Memory B cell (primary cell): ENCODE data around the gene USP17L12.
"Not testable (repeated sequence)": the region's sequence is repeated elsewhere in the genome, so short reads cannot be mapped to it uniquely, and the experiment has no call there.

Experiments used
- ATAC-seq: fragments of 150-1000 bp; cut with Tn5 transposase; 2 replicates; pipeline ENCODE4 v1.10.0; 2021; ENCODE audit warnings: low read depth, mild to moderate bottlenecking, moderate library complexity
- DNase-seq, 2 donors: peaks; one replicate each; pipeline ENCODE4 v3.0.0; 2022; ENCODE audit warnings: low spot score in 2 of 2
- H3K27ac Mint-ChIP-seq: one replicate; pipeline ENCODE4 v1.8.0; 2022; ENCODE audit warnings: mild to moderate bottlenecking, moderate library complexity, mixed read lengths
- H3K27me3 Mint-ChIP-seq: one replicate; pipeline ENCODE4 v1.8.0; 2022; ENCODE audit warnings: mixed read lengths
- H3K36me3 Mint-ChIP-seq: one replicate; pipeline ENCODE4 v1.8.0; 2022; ENCODE audit warnings: mild to moderate bottlenecking, mixed read lengths
- H3K4me1 Mint-ChIP-seq: one replicate; pipeline ENCODE4 v1.8.0; 2022; ENCODE audit warnings: mixed read lengths
- H3K4me3 Mint-ChIP-seq: one replicate; pipeline ENCODE4 v1.8.0; 2022; ENCODE audit warnings: mild to moderate bottlenecking, moderate library complexity, mixed read lengths
- H3K9me3 Mint-ChIP-seq: one replicate; pipeline ENCODE4 v1.8.0; 2022; ENCODE audit warnings: mixed read lengths

Gene USP17L12, protein sequence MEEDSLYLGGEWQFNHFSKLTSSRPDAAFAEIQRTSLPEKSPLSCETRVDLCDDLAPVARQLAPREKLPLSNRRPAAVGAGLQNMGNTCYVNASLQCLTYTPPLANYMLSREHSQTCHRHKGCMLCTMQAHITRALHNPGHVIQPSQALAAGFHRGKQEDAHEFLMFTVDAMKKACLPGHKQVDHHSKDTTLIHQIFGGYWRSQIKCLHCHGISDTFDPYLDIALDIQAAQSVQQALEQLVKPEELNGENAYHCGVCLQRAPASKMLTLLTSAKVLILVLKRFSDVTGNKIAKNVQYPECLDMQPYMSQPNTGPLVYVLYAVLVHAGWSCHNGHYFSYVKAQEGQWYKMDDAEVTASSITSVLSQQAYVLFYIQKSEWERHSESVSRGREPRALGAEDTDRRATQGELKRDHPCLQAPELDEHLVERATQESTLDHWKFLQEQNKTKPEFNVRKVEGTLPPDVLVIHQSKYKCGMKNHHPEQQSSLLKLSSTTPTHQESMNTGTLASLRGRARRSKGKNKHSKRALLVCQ

DNA sequence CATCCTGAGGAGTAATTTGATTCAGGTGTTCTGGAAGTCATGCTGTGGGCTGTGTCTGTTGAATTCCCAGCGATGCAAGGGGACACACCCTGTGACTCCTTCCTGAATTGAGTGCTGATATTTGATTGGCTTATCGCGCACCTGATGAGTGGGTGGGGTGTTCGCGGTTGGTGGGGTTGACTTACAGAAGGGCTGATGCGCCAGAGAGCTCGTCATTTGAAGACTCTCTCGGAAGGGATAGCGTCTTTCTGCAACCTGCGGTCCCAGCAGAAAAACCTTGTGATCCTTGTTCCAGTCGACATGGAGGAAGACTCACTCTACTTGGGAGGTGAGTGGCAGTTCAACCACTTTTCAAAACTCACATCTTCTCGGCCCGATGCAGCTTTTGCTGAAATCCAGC lies at the start of gene USP17L12:
Gene USP17L12, plus strand, starts transcription at position 301 of the 400 bp plus-strand sequence. Its CDS starts 0 bp downstream, at position 301.
- H3K9me3 Mint-ChIP-seq, H3K4me1 Mint-ChIP-seq, DNase-seq, H3K4me3 Mint-ChIP-seq, H3K27me3 Mint-ChIP-seq, H3K27ac Mint-ChIP-seq, ATAC-seq, H3K36me3 Mint-ChIP-seq: not testable (repeated sequence)

DNA sequence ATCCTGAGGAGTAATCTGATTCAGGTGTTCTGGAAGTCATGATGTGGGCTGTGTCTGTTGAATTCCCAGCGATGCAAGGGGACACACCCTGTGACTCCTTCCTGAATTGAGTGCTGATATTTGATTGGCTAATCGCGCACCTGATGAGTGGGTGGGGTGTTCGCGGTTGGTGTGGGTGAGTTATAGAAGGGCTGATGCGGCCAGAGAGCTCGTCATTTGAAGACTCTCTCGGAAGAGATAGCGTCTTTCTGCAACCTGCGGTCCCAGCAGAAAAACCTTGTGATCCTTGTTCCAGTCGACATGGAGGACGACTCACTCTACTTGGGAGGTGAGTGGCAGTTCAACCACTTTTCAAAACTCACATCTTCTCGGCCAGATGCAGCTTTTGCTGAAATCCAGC lies 9.6 kb upstream of the USP17L12 start, which contains the start of gene USP17L10:
Gene USP17L10, plus strand, starts transcription at position 301 of the 400 bp plus-strand sequence. Its CDS starts 0 bp downstream, at position 301.
- not testable (repeated sequence) for H3K9me3 Mint-ChIP-seq, H3K36me3 Mint-ChIP-seq, H3K4me3 Mint-ChIP-seq, H3K27ac Mint-ChIP-seq, H3K27me3 Mint-ChIP-seq, ATAC-seq, DNase-seq, H3K4me1 Mint-ChIP-seq

DNA sequence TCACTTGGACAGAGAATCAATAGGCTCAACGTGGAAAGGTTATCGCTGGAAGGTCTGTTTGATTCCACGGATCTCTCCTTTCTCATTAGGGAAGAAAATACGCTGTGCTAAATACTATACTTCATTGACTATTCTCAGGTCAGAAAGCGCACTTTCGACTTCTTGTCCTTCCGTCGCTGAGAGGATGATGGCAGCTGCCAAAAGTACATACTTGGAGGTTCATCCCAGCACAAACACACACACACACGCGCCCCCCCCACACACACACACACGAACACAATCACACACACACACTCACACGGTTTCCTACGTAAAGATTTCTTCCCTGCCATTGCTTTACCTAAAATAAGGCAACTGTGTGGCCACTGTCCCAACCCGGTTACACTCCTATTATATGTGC lies 5.3 kb upstream of the USP17L12 start:
- not testable (repeated sequence) for H3K27me3 Mint-ChIP-seq, DNase-seq, H3K9me3 Mint-ChIP-seq, H3K4me1 Mint-ChIP-seq, H3K36me3 Mint-ChIP-seq, H3K27ac Mint-ChIP-seq, H3K4me3 Mint-ChIP-seq, ATAC-seq

DNA sequence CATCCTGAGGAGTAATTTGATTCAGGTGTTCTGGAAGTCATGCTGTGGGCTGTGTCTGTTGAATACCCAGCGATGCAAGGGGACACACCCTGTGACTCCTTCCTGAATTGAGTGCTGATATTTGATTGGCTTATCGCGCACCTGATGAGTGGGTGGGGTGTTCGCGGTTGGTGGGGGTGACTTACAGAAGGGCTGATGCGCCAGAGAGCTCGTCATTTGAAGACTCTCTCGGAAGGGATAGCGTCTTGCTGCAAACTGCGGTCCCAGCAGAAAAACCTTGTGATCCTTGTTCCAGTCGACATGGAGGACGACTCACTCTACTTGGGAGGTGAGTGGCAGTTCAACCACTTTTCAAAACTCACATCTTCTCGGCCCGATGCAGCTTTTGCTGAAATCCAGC lies 4.8 kb upstream of the USP17L12 start, which contains the start of gene USP17L11:
Gene USP17L11, plus strand, starts transcription at position 301 of the 400 bp plus-strand sequence. Its CDS starts 0 bp downstream, at position 301.
- not testable (repeated sequence) for H3K9me3 Mint-ChIP-seq, H3K36me3 Mint-ChIP-seq, H3K4me3 Mint-ChIP-seq, H3K27ac Mint-ChIP-seq, H3K27me3 Mint-ChIP-seq, ATAC-seq, DNase-seq, H3K4me1 Mint-ChIP-seq

DNA sequence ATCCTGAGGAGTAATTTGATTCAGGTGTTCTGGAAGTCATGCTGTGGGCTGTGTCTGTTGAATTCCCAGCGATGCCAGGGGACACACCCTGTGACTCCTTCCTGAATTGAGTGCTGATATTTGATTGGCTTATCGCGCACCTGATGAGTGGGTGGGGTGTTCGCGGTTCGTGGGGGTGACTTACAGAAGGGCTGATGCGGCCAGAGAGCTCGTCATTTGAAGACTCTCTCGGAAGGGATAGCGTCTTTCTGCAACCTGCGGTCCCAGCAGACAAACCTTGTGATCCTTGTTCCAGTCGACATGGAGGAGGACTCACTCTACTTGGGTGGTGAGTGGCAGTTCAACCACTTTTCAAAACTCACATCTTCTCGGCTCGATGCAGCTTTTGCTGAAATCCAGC lies 4.6 kb downstream of the USP17L12 start, which contains the start of gene USP17L13:
Gene USP17L13, plus strand, starts transcription at position 301 of the 400 bp plus-strand sequence. Its CDS starts 0 bp downstream, at position 301.
- H3K4me3 Mint-ChIP-seq, H3K27ac Mint-ChIP-seq, H3K9me3 Mint-ChIP-seq, H3K36me3 Mint-ChIP-seq, H3K27me3 Mint-ChIP-seq, ATAC-seq, DNase-seq, H3K4me1 Mint-ChIP-seq: not testable (repeated sequence)

DNA sequence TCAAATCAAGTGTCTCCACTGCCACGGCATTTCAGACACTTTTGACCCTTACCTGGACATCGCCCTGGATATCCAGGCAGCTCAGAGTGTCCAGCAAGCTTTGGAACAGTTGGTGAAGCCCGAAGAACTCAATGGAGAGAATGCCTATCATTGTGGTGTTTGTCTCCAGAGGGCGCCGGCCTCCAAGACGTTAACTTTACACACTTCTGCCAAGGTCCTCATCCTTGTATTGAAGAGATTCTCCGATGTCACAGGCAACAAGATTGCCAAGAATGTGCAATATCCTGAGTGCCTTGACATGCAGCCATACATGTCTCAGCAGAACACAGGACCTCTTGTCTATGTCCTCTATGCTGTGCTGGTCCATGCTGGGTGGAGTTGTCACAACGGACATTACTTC lies 10.3 kb downstream of the USP17L12 start:
- not testable (repeated sequence) for H3K36me3 Mint-ChIP-seq, ATAC-seq, H3K4me1 Mint-ChIP-seq, DNase-seq, H3K9me3 Mint-ChIP-seq, H3K27me3 Mint-ChIP-seq, H3K27ac Mint-ChIP-seq, H3K4me3 Mint-ChIP-seq

DNA sequence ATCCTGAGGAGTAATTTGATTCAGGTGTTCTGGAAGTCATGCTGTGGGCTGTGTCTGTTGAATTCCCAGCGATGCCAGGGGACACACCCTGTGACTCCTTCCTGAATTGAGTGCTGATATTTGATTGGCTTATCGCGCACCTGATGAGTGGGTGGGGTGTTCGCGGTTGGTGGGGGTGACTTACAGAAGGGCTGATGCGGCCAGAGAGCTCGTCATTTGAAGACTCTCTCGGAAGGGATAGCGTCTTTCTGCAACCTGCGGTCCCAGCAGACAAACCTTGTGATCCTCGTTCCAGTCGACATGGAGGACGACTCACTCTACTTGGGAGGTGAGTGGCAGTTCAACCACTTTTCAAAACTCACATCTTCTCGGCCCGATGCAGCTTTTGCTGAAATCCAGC lies 14.1 kb downstream of the USP17L12 start, which contains the start of gene USP17L15:
Gene USP17L15, plus strand, starts transcription at position 301 of the 400 bp plus-strand sequence. Its CDS starts 0 bp downstream, at position 301.
- not testable (repeated sequence) for H3K9me3 Mint-ChIP-seq, H3K27me3 Mint-ChIP-seq, H3K27ac Mint-ChIP-seq, H3K4me3 Mint-ChIP-seq, H3K36me3 Mint-ChIP-seq, H3K4me1 Mint-ChIP-seq, DNase-seq, ATAC-seq

DNA sequence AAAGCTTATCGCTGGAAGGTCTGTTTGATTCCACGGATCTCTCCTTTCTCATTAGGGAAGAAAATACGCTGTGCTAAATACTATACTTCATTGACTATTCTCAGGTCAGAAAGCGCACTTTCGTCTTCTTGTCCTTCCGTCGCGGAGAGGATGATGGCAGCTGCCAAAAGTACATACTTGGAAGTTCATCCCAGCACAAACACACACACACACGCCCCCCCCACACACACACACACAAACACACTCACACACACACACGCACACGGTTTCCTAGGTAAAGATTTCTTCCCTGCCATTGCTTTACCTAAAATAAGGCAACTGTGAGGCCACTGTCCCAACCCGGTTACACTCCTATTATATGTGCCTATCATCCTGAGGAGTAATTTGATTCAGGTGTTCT lies 18.5 kb downstream of the USP17L12 start:
- not testable (repeated sequence) for H3K36me3 Mint-ChIP-seq, H3K4me1 Mint-ChIP-seq, H3K9me3 Mint-ChIP-seq

DNA sequence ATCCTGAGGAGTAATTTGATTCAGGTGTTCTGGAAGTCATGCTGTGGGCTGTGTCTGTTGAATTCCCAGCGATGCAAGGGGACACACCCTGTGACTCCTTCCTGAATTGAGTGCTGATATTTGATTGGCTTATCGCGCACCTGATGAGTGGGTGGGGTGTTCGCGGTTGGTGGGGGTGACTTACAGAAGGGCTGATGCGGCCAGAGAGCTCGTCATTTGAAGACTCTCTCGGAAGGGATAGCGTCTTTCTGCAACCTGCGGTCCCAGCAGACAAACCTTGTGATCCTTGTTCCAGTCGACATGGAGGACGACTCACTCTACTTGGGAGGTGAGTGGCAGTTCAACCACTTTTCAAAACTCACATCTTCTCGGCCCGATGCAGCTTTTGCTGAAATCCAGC lies 23.6 kb downstream of the USP17L12 start, which contains the start of gene USP17L17:
Gene USP17L17, plus strand, starts transcription at position 301 of the 400 bp plus-strand sequence. Its CDS starts 0 bp downstream, at position 301.
- not testable (repeated sequence) for DNase-seq, H3K4me1 Mint-ChIP-seq, H3K9me3 Mint-ChIP-seq, H3K4me3 Mint-ChIP-seq, ATAC-seq, H3K27ac Mint-ChIP-seq, H3K27me3 Mint-ChIP-seq, H3K36me3 Mint-ChIP-seq

More for the DNA sequence above, 18.5 kb downstream of the USP17L12 start:
- DNase-seq, H3K27ac Mint-ChIP-seq, H3K4me3 Mint-ChIP-seq, H3K27me3 Mint-ChIP-seq, ATAC-seq: not testable (repeated sequence)

DNA sequence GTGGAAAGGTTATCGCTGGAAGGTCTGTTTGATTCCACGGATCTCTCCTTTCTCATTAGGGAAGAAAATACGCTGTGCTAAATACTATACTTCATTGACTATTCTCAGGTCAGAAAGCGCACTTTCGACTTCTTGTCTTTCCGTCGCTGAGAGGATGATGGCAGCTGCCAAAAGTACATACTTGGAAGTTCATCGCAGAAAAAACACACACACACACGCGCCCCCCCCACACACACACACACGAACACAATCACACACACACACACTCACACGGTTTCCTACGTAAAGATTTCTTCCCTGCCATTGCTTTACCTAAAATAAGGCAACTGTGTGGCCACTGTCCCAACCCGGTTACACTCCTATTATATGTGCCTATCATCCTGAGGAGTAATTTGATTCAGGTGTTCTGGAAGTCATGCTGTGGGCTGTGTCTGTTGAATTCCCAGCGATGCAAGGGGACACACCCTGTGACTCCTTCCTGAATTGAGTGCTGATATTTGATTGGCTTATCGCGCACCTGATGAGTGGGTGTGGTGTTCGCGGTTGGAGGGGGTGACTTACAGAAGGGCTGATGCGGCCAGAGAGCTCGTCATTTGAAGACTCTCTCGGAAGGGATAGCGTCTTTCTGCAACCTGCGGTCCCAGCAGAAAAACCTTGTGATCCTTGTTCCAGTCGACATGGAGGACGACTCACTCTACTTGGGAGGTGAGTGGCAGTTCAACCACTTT lies 28.2 kb downstream of the USP17L12 start, which contains the start of gene USP17L18:
Gene USP17L18, plus strand, starts transcription at position 678 of the 728 bp plus-strand sequence. Its CDS starts 0 bp downstream, at position 678.
- not testable (repeated sequence) for H3K4me3 Mint-ChIP-seq, H3K9me3 Mint-ChIP-seq, DNase-seq

DNA sequence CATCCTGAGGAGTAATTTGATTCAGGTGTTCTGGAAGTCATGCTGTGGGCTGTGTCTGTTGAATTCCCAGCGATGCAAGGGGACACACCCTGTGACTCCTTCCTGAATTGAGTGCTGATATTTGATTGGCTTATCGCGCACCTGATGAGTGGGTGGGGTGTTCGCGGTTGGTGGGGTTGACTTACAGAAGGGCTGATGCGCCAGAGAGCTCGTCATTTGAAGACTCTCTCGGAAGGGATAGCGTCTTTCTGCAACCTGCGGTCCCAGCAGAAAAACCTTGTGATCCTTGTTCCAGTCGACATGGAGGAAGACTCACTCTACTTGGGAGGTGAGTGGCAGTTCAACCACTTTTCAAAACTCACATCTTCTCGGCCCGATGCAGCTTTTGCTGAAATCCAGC lies 33.1 kb downstream of the USP17L12 start, which contains the start of gene USP17L19:
Gene USP17L19, plus strand, starts transcription at position 301 of the 400 bp plus-strand sequence. Its CDS starts 0 bp downstream, at position 301.
- not testable (repeated sequence) for H3K27ac Mint-ChIP-seq, H3K36me3 Mint-ChIP-seq, H3K4me1 Mint-ChIP-seq, ATAC-seq, H3K27me3 Mint-ChIP-seq, H3K4me3 Mint-ChIP-seq, DNase-seq, H3K9me3 Mint-ChIP-seq

More for the DNA sequence above, 28.2 kb downstream of the USP17L12 start, which contains the start of gene USP17L18:
- H3K36me3 Mint-ChIP-seq, H3K27me3 Mint-ChIP-seq, H3K4me1 Mint-ChIP-seq, ATAC-seq, H3K27ac Mint-ChIP-seq: not testable (repeated sequence)

DNA sequence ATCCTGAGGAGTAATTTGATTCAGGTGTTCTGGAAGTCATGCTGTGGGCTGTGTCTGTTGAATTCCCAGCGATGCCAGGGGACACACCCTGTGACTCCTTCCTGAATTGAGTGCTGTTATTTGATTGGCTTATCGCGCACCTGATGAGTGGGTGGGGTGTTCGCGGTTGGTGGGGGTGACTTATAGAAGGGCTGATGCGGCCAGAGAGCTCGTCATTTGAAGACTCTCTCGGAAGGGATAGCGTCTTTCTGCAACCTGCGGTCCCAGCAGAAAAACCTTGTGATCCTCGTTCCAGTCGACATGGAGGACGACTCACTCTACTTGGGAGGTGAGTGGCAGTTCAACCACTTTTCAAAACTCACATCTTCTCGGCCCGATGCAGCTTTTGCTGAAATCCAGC lies 37.9 kb downstream of the USP17L12 start, which contains the start of gene USP17L20:
Gene USP17L20, plus strand, starts transcription at position 301 of the 400 bp plus-strand sequence. Its CDS starts 0 bp downstream, at position 301.
- H3K9me3 Mint-ChIP-seq, H3K27ac Mint-ChIP-seq, ATAC-seq, DNase-seq, H3K4me1 Mint-ChIP-seq, H3K36me3 Mint-ChIP-seq, H3K27me3 Mint-ChIP-seq, H3K4me3 Mint-ChIP-seq: not testable (repeated sequence)

DNA sequence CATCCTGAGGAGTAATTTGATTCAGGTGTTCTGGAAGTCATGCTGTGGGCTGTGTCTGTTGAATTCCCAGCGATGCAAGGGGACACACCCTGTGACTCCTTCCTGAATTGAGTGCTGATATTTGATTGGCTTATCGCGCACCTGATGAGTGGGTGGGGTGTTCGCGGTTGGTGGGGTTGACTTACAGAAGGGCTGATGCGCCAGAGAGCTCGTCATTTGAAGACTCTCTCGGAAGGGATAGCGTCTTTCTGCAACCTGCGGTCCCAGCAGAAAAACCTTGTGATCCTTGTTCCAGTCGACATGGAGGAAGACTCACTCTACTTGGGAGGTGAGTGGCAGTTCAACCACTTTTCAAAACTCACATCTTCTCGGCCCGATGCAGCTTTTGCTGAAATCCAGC lies 42.6 kb downstream of the USP17L12 start, which contains the start of gene USP17L21:
Gene USP17L21, plus strand, starts transcription at position 301 of the 400 bp plus-strand sequence. Its CDS starts 0 bp downstream, at position 301.
- not testable (repeated sequence) for H3K4me1 Mint-ChIP-seq, H3K27ac Mint-ChIP-seq, H3K36me3 Mint-ChIP-seq, DNase-seq, H3K27me3 Mint-ChIP-seq, ATAC-seq, H3K4me3 Mint-ChIP-seq, H3K9me3 Mint-ChIP-seq
